Activated T-helper 2 cell treated with anti-CD3 and anti-CD28 coated beads, Interferon-gamma antibody, Interleukin-2, Interleukin-4, amounts not matched to agents 10 μg/mL and 5 μg/mL and 100 μg/mL, durations not matched to agents 14 hours and 24 hours and 36 hours (primary cell): ENCODE data around the gene AEBP1. TPM values are rescaled to one million over a fixed set of nuclear protein-coding genes. Genes with fewer than 3 reads are reported as not detected.

Source experiments
- DNase-seq: peaks from one replicate; pipeline ENCODE4 v3.0.0; 2021; ENCODE audit warnings: low spot score
- H3K27ac Mint-ChIP-seq: one replicate; pipeline ENCODE4 v1.8.0; 2021; ENCODE audit warnings: mixed read lengths
- H3K27me3 Mint-ChIP-seq: one replicate; pipeline ENCODE4 v1.8.0; 2021; ENCODE audit warnings: low read depth, mixed read lengths
- H3K36me3 Mint-ChIP-seq: one replicate; pipeline ENCODE4 v1.8.0; 2021; ENCODE audit warnings: low read depth, mixed read lengths
- H3K4me1 Mint-ChIP-seq: one replicate; pipeline ENCODE4 v1.8.0; 2021; ENCODE audit warnings: low read depth, mixed read lengths
- H3K4me3 Mint-ChIP-seq: one replicate; pipeline ENCODE4 v1.8.0; 2021; ENCODE audit warnings: low read depth, mild to moderate bottlenecking, moderate library complexity, mixed read lengths
- H3K9me3 Mint-ChIP-seq: one replicate; pipeline ENCODE4 v1.8.0; 2021; ENCODE audit warnings: mixed read lengths
- intact Hi-C: fragments of 100-400 bp; cut with micrococcal nuclease; formaldehyde crosslinking; loops from one replicate; pipeline ENCODE4 v1.15.1; 2023
- total RNA-seq: library from RNA; stranded (reverse); gene quantifications from 2 replicates; pipeline ENCODE4 v1.2.3, GENCODE V29; 2022

AEBP1 gene
- total RNA-seq, 1 donor from 2014 or later: 38.7 TPM

- intact Hi-C loops: loop anchor here (5.0 kb wide), 1 partner anchor 75 kb away; the partner anchor contains the start of gene YKT6
- Mint-ChIP-seq H3K27me3 (peaks cover 15% of the 10 kb centered on the region), H3K4me1 (peaks cover 12% of the 10 kb centered on the region)
Measured at GRCh38 chr7:44127161-44127560, 23.0 kb downstream of the AEBP1 start.

GRCh38 chr7:44128721-44129582, 24.8 kb downstream of the AEBP1 start:
- H3K27ac Mint-ChIP-seq: no peak overlapping the region
- DNase-seq: no peak
- H3K27me3 Mint-ChIP-seq: peaks cover 15% of the 10 kb centered on the region
- H3K4me3 Mint-ChIP-seq: no peak overlapping the region
- H3K4me1 Mint-ChIP-seq: peaks cover 5% of the 10 kb centered on the region
- no peaks in the 10 kb centered on the region for H3K36me3 Mint-ChIP-seq
- H3K9me3 Mint-ChIP-seq: peaks cover 6% of the 10 kb centered on the region
- intact Hi-C loops: loop anchor here (5.0 kb wide), 1 partner anchor 73 kb away; the partner anchor contains the start of gene YKT6

More at GRCh38 chr7:44127161-44127560, 23.0 kb downstream of the AEBP1 start:
- peaks cover 4% of the 10 kb centered on the region for H3K36me3 Mint-ChIP-seq
- peaks cover 6% of the 10 kb centered on the region for H3K9me3 Mint-ChIP-seq
- no peak overlapping the region for H3K4me3 Mint-ChIP-seq
- DNase-seq: no peak
- no peak overlapping the region for H3K27ac Mint-ChIP-seq

- DNase-seq: no peak
- intact Hi-C loops: no loop called here
- Mint-ChIP-seq H3K4me3 (no peak overlapping the region), H3K4me1 (peaks cover 2% of the 10 kb centered on the region), H3K36me3 (no peaks in the 10 kb centered on the region), H3K9me3 (peaks cover 6% of the 10 kb centered on the region), H3K27ac (no peak overlapping the region), H3K27me3 (peaks cover 11% of the 10 kb centered on the region)
Measured at GRCh38 chr7:44131173-44132029, 27.3 kb downstream of the AEBP1 start.

- Mint-ChIP-seq H3K4me3 (no peak overlapping the region), H3K27ac (no peak overlapping the region), H3K4me1 (peaks cover 2% of the 10 kb centered on the region), H3K27me3 (peaks cover 9% of the 10 kb centered on the region), H3K36me3 (no peaks in the 10 kb centered on the region), H3K9me3 (peaks cover 6% of the 10 kb centered on the region)
- intact Hi-C loops: no loop called here
- no peak for DNase-seq
Measured at GRCh38 chr7:44132039-44132438, 27.9 kb downstream of the AEBP1 start.

- no peaks in the 10 kb centered on the region for H3K36me3 Mint-ChIP-seq
- H3K27me3 Mint-ChIP-seq: peaks cover 7% of the 10 kb centered on the region
- H3K9me3 Mint-ChIP-seq: no peaks in the 10 kb centered on the region
- no peak for DNase-seq
- intact Hi-C loops: no loop called here
- peaks cover 2% of the 10 kb centered on the region for H3K4me1 Mint-ChIP-seq
- H3K27ac Mint-ChIP-seq: no peak overlapping the region
- no peak overlapping the region for H3K4me3 Mint-ChIP-seq
Measured at GRCh38 chr7:44133295-44133694, 29.1 kb downstream of the AEBP1 start.

- Mint-ChIP-seq H3K4me1 (peaks cover 2% of the 10 kb centered on the region), H3K27ac (no peak overlapping the region), H3K27me3 (peaks cover 7% of the 10 kb centered on the region), H3K4me3 (no peak overlapping the region), H3K36me3 (no peaks in the 10 kb centered on the region), H3K9me3 (no peaks in the 10 kb centered on the region)
- DNase-seq: no peak
- intact Hi-C loops: no loop called here
Measured at GRCh38 chr7:44134943-44135628, 30.9 kb downstream of the AEBP1 start.

GRCh38 chr7:44136731-44137130, 32.6 kb downstream of the AEBP1 start:
- Mint-ChIP-seq H3K4me3 (no peak overlapping the region), H3K9me3 (no peaks in the 10 kb centered on the region), H3K27me3 (peaks cover 7% of the 10 kb centered on the region), H3K4me1 (no peaks in the 10 kb centered on the region), H3K36me3 (no peaks in the 10 kb centered on the region), H3K27ac (no peak overlapping the region)
- no peak for DNase-seq
- intact Hi-C loops: no loop called here

GRCh38 chr7:44138698-44139097, 34.6 kb downstream of the AEBP1 start:
- Mint-ChIP-seq H3K36me3 (no peaks in the 10 kb centered on the region), H3K9me3 (no peaks in the 10 kb centered on the region), H3K27me3 (peaks cover 9% of the 10 kb centered on the region), H3K4me3 (no peak overlapping the region), H3K4me1 (no peaks in the 10 kb centered on the region), H3K27ac (no peak overlapping the region)
- no peak for DNase-seq
- intact Hi-C loops: no loop called here

GRCh38 chr7:44139311-44140010, 35.3 kb downstream of the AEBP1 start:
- DNase-seq: no peak
- H3K4me3 Mint-ChIP-seq: no peak overlapping the region
- intact Hi-C loops: no loop called here
- H3K27me3 Mint-ChIP-seq: peaks cover 9% of the 10 kb centered on the region
- no peak overlapping the region for H3K27ac Mint-ChIP-seq
- no peaks in the 10 kb centered on the region for H3K36me3 Mint-ChIP-seq
- no peaks in the 10 kb centered on the region for H3K4me1 Mint-ChIP-seq
- H3K9me3 Mint-ChIP-seq: no peaks in the 10 kb centered on the region

GRCh38 chr7:44140341-44140740, 36.2 kb downstream of the AEBP1 start:
- H3K27ac Mint-ChIP-seq: no peak overlapping the region
- H3K4me3 Mint-ChIP-seq: no peak overlapping the region
- peaks cover 12% of the 10 kb centered on the region for H3K27me3 Mint-ChIP-seq
- H3K36me3 Mint-ChIP-seq: no peaks in the 10 kb centered on the region
- H3K9me3 Mint-ChIP-seq: no peaks in the 10 kb centered on the region
- no peak for DNase-seq
- intact Hi-C loops: no loop called here
- H3K4me1 Mint-ChIP-seq: no peaks in the 10 kb centered on the region

GRCh38 chr7:44141221-44141850, 37.2 kb downstream of the AEBP1 start, which contains the start of gene MYL7:
MYL7 (minus strand) TSS chr7:44141332; CDS start chr7:44141305, 27 bp downstream.
- Mint-ChIP-seq H3K27me3 (peaks cover 12% of the 10 kb centered on the region), H3K4me1 (no peaks in the 10 kb centered on the region), H3K36me3 (no peaks in the 10 kb centered on the region), H3K27ac (no peak within 1 kb of the TSS), H3K9me3 (no peaks in the 10 kb centered on the region), H3K4me3 (no peak within 1 kb of the TSS)
- intact Hi-C loops: no loop called here
- DNase-seq: no peak

- H3K4me1 Mint-ChIP-seq: no peaks in the 10 kb centered on the region
- no peak overlapping the region for H3K27ac Mint-ChIP-seq
- no peak for DNase-seq
- H3K36me3 Mint-ChIP-seq: no peaks in the 10 kb centered on the region
- H3K27me3 Mint-ChIP-seq: peaks cover 11% of the 10 kb centered on the region
- intact Hi-C loops: no loop called here
- no peak overlapping the region for H3K4me3 Mint-ChIP-seq
- H3K9me3 Mint-ChIP-seq: no peaks in the 10 kb centered on the region
Measured at GRCh38 chr7:44142028-44142427, 37.9 kb downstream of the AEBP1 start.
